ENCODE results near the gene SGK1. TPM values are rescaled to one million over a fixed set of nuclear protein-coding genes. Genes with fewer than 3 reads are reported as not detected.
A peak's percentile ranks its signal among the peaks of the same experiment; 100 is the strongest.
"Not testable (repeated sequence)": the region's sequence is repeated elsewhere in the genome, so short reads cannot be mapped to it uniquely, and the experiment has no call there.

The SGK1 gene
- polyA plus RNA-seq, 1 donor = 29.2 TPM

DNA sequence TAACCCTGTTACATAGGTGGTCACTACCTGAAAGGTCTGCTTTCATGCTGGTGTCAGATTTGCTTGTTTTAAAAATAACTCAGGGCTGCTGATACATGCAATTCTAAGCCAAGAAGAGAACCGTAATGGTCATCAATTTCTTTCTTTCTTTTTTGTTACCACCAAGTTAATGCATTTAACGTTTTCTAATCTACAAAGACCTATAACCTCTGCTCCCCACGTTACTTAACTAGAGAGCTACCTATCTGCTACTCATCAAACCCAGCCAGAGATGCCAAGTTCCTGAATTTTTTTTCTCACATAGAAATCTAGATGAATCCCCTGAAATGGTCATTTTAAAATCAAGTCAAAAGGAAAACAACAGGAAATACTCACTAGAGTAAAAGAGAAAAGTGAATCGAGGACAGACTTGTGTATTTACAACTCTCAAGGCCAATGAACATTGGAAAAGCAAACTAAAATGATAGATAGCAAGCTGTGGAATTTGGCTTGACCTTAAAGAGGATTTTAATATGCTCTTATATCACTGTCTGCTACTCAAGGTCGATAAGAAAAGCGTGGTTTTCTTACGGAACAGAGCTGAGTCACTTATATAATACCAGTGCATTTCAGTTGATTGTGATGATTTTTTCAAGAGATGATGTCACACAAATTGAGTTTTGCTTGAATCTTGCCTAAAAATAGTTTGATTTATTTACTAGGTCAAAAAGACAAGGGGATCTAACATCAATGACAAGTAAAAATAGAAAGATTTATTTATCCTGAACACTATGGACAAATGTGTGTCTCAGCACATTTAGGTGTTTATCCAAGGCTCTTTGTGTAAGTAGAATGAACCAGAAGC is 67.9 kb downstream of the SGK1 start:
- DNase-seq = no peak

DNA sequence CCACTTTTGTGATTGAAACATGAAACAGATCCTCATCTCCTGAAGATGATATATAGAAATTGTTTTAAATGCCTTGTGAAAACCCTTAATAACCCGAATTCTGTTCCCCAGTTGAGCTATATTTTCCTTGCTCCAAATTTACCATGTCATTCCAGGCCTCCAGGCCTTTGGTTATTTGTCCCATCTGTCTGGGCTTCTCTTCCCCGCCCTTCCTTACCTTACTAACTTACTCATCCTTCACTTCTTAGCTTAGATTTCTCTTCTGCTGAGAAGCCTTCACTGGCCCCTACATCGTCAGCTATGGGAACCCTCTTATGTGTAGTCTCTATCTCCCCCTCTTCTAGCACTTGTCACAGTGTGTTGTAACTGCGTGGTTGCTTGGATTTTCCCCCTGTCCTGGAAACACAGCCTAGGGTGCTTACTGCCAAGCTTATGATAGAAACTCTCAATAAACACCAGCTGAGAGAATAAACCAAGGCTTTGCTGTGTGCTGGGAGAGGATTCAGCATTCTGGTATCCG is 68.6 kb downstream of the SGK1 start:
- DNase-seq = no peak

DNA sequence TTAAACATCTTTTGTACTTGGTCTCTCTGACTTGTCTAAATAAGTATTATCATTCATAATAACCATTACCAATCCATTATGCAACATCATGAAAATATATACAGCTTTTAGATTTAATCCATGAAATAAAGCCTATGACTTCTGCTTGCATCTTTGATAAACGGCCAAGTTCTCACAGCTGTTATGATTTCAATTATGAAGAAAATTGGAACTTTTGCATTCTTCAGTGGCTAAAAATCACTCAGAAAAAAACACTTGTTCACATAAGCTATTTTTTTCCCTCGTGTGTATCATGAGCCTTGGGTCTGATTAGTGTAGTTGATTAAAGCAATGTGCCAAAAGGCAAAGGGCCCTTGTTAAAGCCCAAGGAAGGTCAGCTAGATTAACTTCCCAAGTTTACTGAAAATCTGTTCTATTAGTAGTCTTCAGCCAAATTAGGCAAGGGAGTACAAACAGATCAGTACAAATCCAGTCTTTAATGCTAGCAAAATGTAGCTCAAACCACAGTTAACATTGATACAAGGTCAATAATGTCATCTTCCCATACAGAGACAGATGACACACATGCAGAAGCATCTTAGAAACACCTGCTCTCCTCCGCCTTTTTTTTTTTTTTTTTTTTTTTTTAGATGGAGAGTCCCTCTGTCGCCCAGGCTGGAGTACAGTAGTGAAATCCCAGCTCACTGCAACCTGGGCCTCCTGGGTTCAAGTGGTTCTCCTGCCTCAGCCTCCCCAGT is 69.9 kb downstream of the SGK1 start:
- no peak for DNase-seq

DNA sequence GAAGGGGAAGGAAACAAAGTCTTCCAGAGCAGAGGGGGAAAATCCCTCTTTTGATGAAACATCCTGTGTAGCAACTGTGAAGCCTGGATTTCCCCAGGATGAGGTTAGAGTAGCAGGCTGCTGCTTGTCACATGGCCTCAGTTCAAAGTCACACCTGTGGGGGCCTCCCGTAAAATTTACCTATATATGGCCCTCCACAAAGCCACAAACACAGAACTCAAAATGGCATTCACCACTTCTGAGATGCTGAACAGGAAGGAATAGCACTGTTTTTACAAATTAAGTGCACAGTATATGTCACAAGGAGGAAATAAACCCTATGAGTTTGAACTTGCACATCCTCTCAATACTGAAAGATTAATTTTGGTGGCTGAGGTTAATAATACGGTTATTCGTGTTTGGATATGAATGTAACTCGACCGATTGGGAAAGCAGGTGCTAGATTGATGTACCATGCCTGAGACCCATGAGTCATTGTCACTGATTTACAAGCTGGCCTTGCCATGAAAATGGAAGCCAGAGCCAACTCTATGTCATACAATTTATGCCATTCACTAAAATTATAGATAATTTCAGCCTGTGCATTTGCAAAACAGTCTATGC is 70.6 kb downstream of the SGK1 start:
- no peak for DNase-seq

DNA sequence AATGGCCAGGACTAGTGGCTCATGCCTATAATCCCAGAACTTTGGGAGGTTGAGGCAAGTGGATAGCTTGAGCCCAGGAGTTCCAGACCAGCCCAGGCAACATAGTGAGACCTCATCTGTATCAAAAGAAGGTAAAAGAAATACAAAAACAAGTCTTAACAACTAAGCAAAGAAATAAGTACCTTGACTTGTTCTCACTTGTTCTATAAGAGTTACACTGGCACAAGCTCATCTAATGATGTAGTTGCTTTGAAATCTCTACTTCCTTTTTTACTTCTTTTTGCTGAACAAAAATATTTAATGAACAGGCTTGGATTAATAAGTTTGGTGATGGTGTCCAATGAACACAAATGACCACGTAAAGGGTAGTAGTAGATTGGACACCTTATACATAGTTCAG is 72.2 kb downstream of the SGK1 start:
- no peak for DNase-seq

DNA sequence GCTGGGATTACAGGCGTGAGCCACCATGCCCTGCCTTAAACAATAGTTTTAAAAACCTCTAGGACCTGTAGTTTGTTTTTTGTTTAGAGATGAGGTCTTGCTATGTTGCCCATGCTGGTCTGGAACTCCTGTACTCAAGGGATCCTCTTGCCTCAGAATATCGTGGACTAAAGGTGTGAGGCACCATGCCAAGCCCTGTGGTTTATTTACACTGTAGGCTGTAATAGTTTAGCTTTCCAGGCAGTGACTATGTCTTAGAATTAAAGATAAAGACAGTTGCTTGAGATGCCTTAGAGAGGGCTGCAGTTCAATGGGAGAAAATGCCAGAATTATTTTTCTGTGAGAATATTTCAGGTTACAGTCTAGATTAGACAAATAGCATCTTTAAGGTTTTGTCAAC is 72.9 kb downstream of the SGK1 start:
- DNase-seq = no peak

DNA sequence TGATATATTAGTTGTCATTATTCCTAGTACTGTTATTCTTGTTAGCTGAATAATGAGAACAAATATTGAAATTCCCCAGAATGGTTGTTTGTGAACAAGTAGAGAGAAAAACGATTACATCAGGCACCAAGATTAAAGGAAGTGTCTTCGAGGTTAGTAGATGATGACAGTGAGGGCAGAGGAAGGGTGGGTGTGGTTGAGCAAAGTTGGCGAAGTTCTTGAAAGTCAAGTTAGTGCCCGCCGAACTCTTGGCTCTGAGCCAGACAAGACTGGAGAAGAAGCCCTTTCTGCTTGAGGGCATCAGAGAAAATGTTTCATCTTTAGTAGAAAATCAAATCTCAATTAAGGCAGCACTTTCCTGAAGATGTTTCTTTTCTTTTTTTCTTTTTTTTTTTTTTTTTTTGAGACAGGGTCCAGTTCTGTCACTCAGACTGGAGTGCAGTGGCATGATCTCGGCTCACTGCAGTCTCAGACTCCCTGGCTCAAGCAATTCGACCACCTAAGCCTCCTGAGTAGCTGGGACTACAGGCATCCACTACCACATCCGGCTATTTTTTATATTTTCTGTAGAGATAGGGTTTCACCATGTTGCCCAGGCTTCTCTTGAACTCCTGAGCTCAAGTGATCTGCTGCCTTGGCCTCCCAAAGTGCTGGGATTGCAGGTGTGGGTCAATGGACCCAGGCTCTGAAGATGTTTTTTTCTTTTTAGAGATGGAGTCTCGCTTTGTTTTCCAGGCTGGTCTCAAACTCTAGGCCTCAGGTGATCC is 77.1 kb downstream of the SGK1 start:
- DNase-seq = no peak

DNA sequence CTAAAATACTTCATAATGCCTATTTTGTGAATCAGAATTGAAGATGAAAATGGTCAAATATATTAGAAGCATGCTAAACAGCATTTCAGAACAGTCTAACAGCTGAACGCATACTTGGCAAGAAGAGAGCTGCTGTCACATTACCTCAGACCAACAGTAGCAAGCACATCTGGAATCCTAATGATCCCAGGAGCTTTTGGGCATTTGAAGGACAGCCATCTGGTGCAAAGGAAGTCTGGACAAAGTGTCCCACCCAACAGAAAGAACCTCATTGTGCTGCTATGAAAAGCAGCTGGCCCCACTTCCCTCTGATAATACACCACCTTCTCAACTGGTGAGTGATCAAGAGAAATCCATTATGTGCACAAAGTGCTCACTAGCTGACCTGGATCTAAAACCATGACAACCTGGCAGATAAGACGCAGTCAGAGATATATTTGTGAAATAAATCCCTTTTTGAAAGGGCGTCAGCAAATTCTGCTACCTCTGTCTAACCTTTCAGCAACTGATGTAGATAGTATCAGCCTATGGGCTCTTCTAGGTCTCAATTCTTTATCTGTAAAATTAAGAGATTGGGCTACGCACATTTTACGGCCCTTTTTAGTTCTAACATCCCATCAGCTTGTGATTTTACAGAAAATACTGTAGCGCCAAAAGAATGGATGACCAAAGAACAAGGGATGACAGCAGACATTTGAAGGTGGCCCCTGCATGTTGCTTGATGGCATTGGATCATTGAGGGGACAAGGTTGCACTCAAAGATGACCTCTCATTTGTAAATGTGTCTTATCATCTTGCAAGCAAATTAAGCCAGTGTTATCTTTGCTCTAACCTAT is 78.7 kb downstream of the SGK1 start:
- DNase-seq = peak; percentile 56

DNA sequence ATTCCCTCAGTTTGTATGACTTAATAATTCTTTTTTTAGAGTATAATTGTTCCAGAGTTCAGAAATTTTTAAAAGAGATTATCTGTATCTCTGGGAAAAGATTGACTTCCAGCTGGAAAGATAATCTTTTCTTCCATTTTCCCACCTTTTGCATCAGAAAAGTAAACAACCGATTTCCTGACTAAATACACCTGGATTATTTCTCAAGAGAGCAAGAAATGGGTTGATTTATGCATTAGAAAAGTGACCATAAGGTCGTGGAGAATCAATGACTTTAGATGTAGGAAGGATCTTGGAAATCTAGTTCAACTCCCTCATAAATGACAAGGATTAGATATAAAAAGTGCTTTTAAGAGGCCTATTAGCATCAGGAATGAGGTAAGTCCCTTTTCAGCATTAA is 79.9 kb downstream of the SGK1 start:
- DNase-seq = no peak

DNA sequence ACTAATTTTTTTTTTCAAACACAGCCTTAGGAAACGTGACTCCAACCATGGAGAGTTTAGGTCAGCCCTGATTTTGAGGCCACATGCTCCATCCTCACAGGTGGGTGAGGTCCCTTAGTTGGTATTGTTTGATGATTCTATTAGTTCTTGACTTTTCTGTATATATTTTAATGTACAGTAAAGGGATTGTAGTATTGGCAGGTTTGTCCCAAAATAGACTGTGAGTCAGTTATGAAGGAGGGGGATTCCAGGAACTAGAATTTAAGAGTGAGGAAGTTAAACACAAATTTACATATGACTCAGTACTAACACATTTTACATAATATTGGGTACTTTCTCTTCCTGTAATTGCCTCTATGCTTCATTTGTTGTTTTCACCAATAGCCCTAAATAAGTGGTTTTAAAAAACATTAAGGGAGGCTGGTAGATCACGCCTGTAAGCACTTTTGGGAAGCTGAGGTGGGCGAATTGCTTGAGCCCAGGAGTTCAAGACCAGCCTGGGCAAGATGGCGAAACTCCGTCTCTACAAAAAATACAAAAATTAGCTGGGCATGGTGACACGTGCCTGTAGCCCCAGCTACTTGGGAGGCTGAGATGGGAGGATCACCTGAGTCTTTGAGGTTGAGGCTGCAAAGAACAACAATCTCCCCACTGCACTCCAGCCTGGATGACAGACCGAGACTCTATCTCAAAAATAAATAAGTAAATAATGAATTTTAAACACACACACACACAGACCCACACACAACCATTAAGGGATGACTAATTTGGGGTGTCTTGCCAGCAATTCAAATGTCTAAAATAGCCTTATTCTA is 81.8 kb downstream of the SGK1 start:
- no peak for DNase-seq

DNA sequence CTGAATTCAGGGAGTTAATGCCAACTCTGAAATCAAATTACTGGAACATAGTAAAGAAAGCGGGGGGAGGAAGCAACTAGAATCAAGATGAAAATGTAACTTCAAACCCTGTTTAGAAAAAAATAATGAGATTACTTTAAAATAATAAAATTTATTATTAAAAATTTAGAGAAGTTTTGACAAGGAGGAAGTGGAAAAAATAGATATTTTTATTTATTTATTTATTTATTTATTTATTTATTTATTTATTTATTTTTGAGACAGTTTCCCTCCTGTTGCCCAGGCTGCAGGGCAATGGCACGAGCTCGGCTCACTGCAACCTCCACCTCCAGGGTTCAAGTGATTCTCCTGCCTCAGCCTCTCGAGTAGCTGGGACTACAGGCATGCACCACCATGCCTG is 82.6 kb downstream of the SGK1 start:
- DNase-seq = not testable (repeated sequence)

DNA sequence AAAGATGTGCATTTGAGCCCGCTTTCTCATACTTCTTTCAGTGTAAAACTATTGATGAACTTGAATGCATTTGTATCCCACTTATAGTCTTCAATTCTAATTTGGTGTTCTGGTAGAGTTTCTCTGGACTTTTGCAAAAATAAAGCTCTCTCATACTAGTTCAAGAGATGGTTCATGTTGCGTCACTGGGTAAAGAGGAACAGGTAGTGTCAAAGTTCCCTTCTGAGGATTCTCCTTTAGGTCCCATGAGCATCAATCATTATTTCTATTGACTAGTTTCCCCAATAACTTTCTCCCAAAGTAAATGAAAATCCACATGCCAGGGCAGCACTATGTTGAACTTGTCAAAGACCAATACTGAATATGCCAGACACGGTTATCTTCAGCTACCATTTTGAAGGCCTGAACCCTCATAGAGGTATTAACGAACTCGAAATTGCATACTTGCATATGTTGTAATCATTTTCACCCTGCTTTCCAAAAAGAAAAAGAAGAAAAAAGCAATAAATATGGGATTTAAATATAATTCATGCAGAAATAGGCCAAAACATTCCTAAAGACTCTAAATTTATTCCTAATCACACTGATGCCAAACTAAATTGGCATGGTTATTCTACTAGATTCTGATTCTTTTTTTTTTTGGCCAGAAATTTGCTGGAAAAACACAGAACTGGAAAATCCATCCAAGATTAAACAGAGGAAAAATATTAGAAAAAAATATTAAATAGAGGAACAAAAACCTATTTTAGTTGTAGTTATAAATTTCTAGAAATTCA is 84.5 kb downstream of the SGK1 start:
- no peak for DNase-seq

DNA sequence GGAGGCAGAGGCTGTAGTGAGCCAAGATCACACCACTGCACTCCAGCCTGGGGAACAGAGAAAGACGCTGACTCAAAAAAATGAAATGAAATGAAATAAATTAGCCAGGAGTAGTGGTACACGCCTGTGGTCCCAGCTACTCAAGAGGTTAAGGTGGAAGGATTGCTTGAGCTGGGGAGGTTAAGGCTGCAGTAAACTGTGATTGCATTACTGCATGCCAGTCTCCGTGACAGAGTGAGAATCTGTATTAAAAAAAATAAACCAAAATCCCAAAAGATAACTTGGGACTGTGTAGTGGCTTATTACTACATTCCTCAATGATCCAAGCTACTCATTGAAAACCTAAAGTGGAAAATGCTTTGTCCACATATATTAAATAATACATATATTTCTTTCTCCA is 87.0 kb downstream of the SGK1 start:
- no peak for DNase-seq

DNA sequence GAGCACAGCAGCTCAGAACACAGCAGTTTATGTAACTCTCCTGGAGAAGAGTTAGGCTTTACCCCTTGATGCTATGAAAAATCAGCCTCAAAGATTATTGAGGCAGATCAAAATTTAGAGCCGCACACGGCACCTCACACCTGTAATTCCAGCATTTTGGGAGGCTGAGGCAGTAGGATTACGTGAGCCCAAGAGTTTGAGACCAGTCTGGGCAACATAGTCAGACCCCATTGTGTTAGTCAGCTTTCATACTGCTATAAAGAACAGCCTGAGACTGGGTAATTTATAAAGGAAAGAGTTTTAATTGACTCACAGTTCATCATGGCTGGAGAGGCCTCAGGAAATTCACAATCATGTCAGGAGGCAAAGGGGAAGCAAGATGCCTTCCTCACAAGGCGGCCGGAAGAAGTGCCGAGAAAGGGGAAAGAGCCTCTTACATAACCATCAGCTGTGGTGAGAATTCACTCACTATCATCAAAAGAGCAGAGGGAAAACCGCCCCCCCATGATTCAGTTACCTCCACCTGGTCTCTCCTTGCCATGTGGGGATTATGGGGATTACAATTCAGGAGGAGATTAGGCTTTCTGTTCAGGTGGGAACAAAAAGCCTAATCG is 87.7 kb downstream of the SGK1 start:
- DNase-seq = no peak

DNA sequence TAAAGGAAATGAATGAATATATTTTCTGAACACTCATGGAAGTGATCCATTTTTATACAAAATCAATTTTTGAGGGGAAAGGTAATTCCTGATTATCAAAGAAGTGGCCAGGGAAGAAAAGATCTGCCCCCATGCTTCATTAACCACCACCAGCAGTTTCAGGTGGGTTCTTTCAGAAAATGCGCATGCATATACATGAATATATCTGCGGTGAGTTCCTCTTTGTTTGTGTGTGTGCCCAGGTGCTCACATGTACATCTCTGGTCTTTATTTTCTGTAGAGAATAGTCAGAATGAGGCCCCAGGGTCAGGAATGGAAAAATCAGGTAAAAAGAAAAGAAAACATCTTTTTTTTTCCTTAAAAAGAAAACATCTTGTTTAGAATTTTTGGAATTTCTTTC is 88.4 kb downstream of the SGK1 start:
- no peak for DNase-seq

DNA sequence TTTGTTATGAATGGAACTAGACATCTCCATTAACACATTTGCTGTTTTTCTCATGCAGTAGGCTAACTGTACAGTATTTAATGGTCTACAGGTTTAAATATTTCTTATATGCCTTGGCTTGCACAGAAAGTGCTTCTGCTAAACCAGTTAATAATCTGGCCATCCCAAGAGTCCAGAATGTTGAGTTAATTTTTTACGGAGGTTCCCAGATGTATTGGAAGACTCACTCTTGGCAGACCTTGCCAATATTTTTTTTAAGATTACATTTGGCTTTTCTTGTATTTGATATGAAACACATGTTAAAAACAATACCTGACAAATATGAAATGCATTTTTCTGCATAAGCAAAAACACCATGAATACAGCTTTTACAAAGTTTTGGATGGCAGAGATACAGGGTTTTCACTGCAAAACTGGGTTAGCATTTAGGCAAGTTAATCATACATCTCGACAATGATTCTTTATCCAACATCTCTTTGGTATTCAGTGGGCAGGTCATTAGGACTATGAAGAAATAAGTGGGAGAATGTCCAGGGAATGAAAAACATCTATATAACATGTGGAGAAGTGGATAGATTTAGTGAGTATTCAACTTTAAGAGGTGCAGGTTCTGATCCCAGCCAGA is 94.0 kb downstream of the SGK1 start:
- peak; percentile 64 for DNase-seq

DNA sequence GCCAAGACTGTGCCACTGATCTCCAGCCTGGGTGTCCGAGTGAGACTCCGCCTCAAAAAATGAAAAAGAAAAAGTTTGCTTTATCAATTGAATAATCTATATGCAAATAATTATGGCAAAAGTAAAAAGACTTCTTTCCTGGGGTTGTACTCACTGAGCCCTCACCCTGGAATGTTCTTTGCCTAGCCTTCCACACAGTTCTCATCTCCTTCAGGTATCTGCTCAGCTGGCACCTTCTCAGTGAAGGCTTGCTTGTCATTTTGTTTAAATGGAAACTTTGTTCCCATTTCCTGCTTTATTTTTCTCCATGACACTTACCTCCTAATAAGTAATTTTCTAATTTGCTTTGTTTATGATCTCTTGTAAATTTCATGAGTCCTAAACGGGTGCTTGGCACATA is 96.7 kb downstream of the SGK1 start:
- no peak for DNase-seq

DNA sequence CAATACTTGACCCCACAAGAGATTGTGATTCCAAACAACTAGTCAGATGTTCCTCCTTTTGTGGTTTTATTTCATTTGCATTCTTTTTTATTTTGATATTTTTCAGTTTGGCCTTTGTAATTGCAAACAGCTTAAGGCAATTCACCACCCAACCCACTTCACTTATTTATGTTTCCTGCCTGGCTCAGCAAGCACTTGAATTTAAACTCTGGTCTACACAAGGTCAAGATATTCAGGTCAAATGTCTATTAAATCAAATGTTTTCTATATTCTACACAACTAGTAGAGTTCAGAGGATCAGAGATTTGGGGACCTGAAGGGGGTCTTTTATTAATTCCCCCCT is 100.1 kb downstream of the SGK1 start:
- DNase-seq = no peak

DNA sequence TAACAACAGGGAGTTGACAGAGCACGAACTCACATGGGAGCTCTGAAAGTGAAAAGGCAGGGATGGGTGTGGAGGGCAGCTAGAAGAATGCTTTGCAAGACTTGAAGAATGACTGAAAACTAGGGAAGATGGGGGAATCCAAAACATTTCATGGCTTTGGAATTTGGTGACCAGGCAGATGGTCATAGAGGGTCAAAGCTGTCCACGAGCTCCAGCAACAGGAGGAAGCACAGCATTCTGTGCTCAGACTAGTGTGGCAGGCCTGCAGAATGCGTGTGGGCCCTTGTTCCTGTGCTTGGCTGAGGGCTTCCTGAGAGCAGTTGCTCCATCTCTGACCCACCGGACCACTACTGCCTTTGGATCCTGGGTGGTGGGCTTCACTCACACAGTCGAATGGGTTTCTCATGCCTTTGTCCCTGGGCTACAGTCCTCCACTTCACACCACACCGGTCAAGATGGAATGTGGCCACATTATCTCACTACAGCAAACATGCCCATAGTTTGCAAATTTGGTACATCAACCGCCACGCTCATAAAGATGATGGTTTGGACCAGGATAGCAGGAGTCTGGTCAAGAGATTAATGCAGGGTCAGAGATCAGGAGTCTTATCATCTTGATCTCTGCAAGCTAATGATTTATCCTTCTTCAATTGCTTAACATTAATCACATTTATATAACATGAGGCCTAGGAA is 100.7 kb downstream of the SGK1 start:
- DNase-seq = no peak
